HepG2 (cell line): ENCODE measurements around the gene DNAJC12. TPM values are rescaled to one million over a fixed set of nuclear protein-coding genes. Genes with fewer than 3 reads are reported as not detected.

ENCODE experiments used
- FOSL1 ChIP-seq: sonication (generic); formaldehyde crosslinking; IDR thresholded peaks from 2 replicates; pipeline ENCODE4 v1.9.0; 2021; ENCODE audit warnings: missing genetic modification reagents, borderline replicate concordance
- FOXK1 ChIP-seq: sonication (generic); formaldehyde crosslinking; IDR thresholded peaks from 2 replicates; pipeline ENCODE4 v1.4.0; 2020; ENCODE audit warnings: low read depth, missing genetic modification reagents, borderline replicate concordance
- HNF1A ChIP-seq, 2 experiments: sonication (generic) in 1 of 2; formaldehyde crosslinking in 1 of 2; IDR thresholded peaks; 2 replicates each; pipeline versions ENCODE4 v1.4.0 to v1.6.1; 2016 to 2020; ENCODE audit warnings: borderline replicate concordance in 1 of 2, low read depth in 1 of 2, mild to moderate bottlenecking in 1 of 2, missing genetic modification reagents in 1 of 2
- HNRNPLL ChIP-seq: fragments of 200-400 bp; formaldehyde crosslinking; IDR thresholded peaks from 2 replicates; pipeline ENCODE4 v1.6.1; 2017; ENCODE audit warnings: mild to moderate bottlenecking, low read depth, low read length; ENCODE audit not compliant: poor library complexity, severe bottlenecking
- HOXD1 ChIP-seq: sonication (generic); formaldehyde crosslinking; IDR thresholded peaks from 2 replicates; pipeline ENCODE4 v1.5.0; 2020; ENCODE audit warnings: missing genetic modification reagents
- MIXL1 ChIP-seq: IDR thresholded peaks from 2 replicates; pipeline ENCODE4 v1.6.1; 2016
- ZNF335 ChIP-seq: sonication (generic); formaldehyde crosslinking; IDR thresholded peaks from 2 replicates; pipeline ENCODE4 v1.4.0; 2020; ENCODE audit warnings: missing genetic modification reagents
- ZNF44 ChIP-seq: sonication (generic); formaldehyde crosslinking; IDR thresholded peaks from 2 replicates; pipeline ENCODE4 v1.5.1; 2020; ENCODE audit warnings: mild to moderate bottlenecking, missing genetic modification reagents
- ZNF761 ChIP-seq: sonication (generic); formaldehyde crosslinking; conservative IDR thresholded peaks from 2 replicates; pipeline ENCODE4 v1.4.0; 2020; ENCODE audit warnings: mild to moderate bottlenecking, missing genetic modification reagents
- ZNF816 ChIP-seq: sonication (generic); formaldehyde crosslinking; IDR thresholded peaks from 2 replicates; pipeline ENCODE4 v1.8.0; 2022; ENCODE audit warnings: missing genetic modification reagents, mild to moderate bottlenecking, borderline replicate concordance
- polyA plus RNA-seq, 8 experiments: library from polyadenylated mRNA; depleted of rRNA in 3 of 8; stranded (reverse) in 7 of 8; unstranded in 1 of 8; fragments of >200 nt; fragmentation: Illumina TruSeq in 4 of 8; extraction: Trizol in 4 of 8; gene quantifications; 2 replicates each; pipeline versions ENCODE4 v1.2.1 to v1.2.3, GENCODE V29; 2011 to 2016; ENCODE audit warnings: low read depth in 4 of 8, missing spikeins in 1 of 8, mixed read lengths in 1 of 8; ENCODE audit not compliant: insufficient read depth in 1 of 8
- total RNA-seq, 5 experiments: library from RNA; depleted of rRNA; stranded (reverse); fragments of >200 nt; fragmentation: Illumina TruSeq; extraction: Trizol; gene quantifications; 2 replicates each; pipeline ENCODE4 v1.2.3, GENCODE V29; 2016; ENCODE audit warnings: low read depth in 1 of 5
- TF ChIP-seq, protein P1 (sequence below): sonication (generic); formaldehyde crosslinking; IDR thresholded peaks from 2 replicates; pipeline ENCODE4 v1.4.0; 2020; ENCODE audit warnings: missing genetic modification reagents
- TF ChIP-seq, protein P2 (sequence below): sonication (generic); formaldehyde crosslinking; IDR thresholded peaks from 2 replicates; pipeline ENCODE4 v1.4.0; 2020; ENCODE audit warnings: missing genetic modification reagents

Gene DNAJC12
- total and polyA plus RNA-seq, 2 of the 13 experiments (the other 11 are each of a cell fraction or from before 2014, with no cell fraction given): 11.6 to 43.9 TPM

DNA sequence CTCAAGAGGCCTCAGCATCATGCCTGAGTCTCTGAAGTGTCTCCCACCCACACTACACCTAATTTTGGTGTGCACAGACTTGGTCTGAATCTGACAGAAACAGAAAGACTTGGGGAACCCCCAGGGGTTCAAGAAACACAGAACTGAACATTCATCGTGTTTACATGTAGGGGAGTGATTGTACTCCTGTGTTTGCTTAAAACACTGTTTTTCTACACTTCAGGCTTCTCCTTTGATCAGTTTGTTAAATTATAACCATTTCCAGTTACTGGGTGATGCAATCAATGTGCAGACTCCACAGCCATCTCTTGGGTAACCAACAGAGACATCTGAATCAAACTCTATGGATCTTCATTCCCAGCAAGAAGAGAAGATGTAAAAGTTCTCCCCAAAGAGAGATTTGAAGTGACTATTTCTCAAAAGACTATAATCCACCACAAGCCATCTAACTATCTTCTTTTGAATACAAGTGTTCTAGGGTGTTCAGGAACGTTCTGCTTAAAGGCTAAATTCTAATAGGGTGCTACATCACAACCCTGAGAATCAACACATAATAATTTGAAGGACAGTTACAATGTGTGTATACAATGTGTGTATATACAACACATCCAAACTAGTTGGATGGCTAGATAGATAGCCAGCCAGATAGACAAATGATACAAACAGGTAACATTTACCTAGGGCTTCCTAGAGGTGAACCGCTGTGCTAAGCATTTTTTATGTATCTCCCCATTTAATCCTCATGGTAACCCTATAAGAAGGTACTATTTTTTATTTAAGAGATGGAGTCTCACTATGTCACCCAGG is 34.2 kb downstream of the DNAJC12 start (continued):
- TF ChIP-seq, protein P1, sequence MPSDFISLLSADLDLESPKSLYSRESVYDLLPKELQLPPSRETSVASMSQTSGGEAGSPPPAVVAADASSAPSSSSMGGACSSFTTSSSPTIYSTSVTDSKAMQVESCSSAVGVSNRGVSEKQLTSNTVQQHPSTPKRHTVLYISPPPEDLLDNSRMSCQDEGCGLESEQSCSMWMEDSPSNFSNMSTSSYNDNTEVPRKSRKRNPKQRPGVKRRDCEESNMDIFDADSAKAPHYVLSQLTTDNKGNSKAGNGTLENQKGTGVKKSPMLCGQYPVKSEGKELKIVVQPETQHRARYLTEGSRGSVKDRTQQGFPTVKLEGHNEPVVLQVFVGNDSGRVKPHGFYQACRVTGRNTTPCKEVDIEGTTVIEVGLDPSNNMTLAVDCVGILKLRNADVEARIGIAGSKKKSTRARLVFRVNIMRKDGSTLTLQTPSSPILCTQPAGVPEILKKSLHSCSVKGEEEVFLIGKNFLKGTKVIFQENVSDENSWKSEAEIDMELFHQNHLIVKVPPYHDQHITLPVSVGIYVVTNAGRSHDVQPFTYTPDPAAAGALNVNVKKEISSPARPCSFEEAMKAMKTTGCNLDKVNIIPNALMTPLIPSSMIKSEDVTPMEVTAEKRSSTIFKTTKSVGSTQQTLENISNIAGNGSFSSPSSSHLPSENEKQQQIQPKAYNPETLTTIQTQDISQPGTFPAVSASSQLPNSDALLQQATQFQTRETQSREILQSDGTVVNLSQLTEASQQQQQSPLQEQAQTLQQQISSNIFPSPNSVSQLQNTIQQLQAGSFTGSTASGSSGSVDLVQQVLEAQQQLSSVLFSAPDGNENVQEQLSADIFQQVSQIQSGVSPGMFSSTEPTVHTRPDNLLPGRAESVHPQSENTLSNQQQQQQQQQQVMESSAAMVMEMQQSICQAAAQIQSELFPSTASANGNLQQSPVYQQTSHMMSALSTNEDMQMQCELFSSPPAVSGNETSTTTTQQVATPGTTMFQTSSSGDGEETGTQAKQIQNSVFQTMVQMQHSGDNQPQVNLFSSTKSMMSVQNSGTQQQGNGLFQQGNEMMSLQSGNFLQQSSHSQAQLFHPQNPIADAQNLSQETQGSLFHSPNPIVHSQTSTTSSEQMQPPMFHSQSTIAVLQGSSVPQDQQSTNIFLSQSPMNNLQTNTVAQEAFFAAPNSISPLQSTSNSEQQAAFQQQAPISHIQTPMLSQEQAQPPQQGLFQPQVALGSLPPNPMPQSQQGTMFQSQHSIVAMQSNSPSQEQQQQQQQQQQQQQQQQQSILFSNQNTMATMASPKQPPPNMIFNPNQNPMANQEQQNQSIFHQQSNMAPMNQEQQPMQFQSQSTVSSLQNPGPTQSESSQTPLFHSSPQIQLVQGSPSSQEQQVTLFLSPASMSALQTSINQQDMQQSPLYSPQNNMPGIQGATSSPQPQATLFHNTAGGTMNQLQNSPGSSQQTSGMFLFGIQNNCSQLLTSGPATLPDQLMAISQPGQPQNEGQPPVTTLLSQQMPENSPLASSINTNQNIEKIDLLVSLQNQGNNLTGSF (CRISPR knock-in tag): no peak
- 0 out of 2 replicates have a peak, but pooled peaks have one; percentile 68 for TF ChIP-seq HOXD1 (CRISPR knock-in tag)
- TF ChIP-seq HNRNPLL: no peak
- TF ChIP-seq MIXL1 (CRISPR knock-in tag): peak; percentile 97
- 0 out of 2 replicates have a peak, but pooled peaks have one; percentile 50 for TF ChIP-seq ZNF761
- TF ChIP-seq FOSL1: no peak
- peak; percentile 95 for TF ChIP-seq FOXK1
- TF ChIP-seq ZNF44 (CRISPR knock-in tag): no peak
- peak; percentile 100 for TF ChIP-seq HNF1A (IDR thresholded peaks at IDR 0.05; ENCODE audit: low read depth)
- peak; percentile 100 for TF ChIP-seq HNF1A (CRISPR knock-in tag; IDR thresholded peaks at IDR 0.05; ENCODE audit: borderline replicate concordance)
- TF ChIP-seq ZNF816: no peak
- peak; percentile 48; the same call in 1 of the 2 replicates for TF ChIP-seq ZNF335
- TF ChIP-seq, protein P2, sequence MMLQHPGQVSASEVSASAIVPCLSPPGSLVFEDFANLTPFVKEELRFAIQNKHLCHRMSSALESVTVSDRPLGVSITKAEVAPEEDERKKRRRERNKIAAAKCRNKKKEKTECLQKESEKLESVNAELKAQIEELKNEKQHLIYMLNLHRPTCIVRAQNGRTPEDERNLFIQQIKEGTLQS (CRISPR knock-in tag): peak; percentile 96
